Measurements from ENCODE around the gene IRAK1. TPM values are rescaled to one million over a fixed set of nuclear protein-coding genes. Genes with fewer than 3 reads are reported as not detected.

IRAK1 gene
- total RNA-seq, 1 experiment from 2014 or later = 432 TPM

DNA sequence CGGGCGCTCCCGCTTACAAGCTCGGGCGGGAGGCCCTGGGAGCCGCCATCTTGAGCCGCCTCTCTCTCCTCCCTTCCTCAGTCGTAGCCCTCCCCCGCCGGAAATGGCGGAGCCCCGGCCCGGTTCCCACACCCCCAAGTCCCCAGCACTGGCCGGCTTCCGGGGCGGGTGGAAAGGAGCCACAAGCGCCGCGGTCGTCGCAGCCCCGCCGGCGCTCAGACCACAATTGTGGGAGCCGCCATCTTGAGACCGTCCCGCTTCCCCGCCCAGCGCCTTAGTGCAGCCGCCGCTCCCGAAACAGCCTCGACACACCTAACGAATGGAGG is 48.6 kb downstream of the IRAK1 start:
- Histone ChIP-seq H3K4me1 (ENCODE audit: control insufficient read depth, insufficient read depth, low read length) (peaks cover 39% of the 10 kb centered on the region), H3K27ac (ENCODE audit: low read length) (peak overlapping the region; percentile 99), H3K9me3 (ENCODE audit: control insufficient read depth, insufficient read depth, low read depth, low read length) (no peaks in the 10 kb centered on the region), H3K27me3 (ENCODE audit: control insufficient read depth, insufficient read depth, low read length) (no peaks in the 10 kb centered on the region), H3K4me3 (ENCODE audit: low read depth in 2 of 2, low read length in 2 of 2) (peak overlapping the region; percentile 95 to 98), H3K36me3 (ENCODE audit: control insufficient read depth, insufficient read depth, low read length) (no peaks in the 10 kb centered on the region; the same call in 1 of the 2 replicates)
- no TSS peak for BruUV-seq (replicated peaks)
- TF ChIP-seq POLR2AphosphoS5 (IDR thresholded peaks at IDR 0.05; ENCODE audit: low read depth, low read length) (peak; percentile 49; the same call in 1 of the 2 replicates), SIN3A (IDR thresholded peaks at IDR 0.05; ENCODE audit: borderline replicate concordance, insufficient read depth, low read depth, low read length) (no peak), TCF7L2 (IDR thresholded peaks at IDR 0.05; ENCODE audit: low read depth, low read length) (peak; percentile 47; the same call in 1 of the 2 replicates)
- TF ChIP-seq, protein P1, sequence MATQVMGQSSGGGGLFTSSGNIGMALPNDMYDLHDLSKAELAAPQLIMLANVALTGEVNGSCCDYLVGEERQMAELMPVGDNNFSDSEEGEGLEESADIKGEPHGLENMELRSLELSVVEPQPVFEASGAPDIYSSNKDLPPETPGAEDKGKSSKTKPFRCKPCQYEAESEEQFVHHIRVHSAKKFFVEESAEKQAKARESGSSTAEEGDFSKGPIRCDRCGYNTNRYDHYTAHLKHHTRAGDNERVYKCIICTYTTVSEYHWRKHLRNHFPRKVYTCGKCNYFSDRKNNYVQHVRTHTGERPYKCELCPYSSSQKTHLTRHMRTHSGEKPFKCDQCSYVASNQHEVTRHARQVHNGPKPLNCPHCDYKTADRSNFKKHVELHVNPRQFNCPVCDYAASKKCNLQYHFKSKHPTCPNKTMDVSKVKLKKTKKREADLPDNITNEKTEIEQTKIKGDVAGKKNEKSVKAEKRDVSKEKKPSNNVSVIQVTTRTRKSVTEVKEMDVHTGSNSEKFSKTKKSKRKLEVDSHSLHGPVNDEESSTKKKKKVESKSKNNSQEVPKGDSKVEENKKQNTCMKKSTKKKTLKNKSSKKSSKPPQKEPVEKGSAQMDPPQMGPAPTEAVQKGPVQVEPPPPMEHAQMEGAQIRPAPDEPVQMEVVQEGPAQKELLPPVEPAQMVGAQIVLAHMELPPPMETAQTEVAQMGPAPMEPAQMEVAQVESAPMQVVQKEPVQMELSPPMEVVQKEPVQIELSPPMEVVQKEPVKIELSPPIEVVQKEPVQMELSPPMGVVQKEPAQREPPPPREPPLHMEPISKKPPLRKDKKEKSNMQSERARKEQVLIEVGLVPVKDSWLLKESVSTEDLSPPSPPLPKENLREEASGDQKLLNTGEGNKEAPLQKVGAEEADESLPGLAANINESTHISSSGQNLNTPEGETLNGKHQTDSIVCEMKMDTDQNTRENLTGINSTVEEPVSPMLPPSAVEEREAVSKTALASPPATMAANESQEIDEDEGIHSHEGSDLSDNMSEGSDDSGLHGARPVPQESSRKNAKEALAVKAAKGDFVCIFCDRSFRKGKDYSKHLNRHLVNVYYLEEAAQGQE (IDR thresholded peaks at IDR 0.05; ENCODE audit: insufficient read depth in 1 of 2, low read depth in 2 of 2, low read length in 1 of 2) = no peak
- TF ChIP-seq, protein P2, sequence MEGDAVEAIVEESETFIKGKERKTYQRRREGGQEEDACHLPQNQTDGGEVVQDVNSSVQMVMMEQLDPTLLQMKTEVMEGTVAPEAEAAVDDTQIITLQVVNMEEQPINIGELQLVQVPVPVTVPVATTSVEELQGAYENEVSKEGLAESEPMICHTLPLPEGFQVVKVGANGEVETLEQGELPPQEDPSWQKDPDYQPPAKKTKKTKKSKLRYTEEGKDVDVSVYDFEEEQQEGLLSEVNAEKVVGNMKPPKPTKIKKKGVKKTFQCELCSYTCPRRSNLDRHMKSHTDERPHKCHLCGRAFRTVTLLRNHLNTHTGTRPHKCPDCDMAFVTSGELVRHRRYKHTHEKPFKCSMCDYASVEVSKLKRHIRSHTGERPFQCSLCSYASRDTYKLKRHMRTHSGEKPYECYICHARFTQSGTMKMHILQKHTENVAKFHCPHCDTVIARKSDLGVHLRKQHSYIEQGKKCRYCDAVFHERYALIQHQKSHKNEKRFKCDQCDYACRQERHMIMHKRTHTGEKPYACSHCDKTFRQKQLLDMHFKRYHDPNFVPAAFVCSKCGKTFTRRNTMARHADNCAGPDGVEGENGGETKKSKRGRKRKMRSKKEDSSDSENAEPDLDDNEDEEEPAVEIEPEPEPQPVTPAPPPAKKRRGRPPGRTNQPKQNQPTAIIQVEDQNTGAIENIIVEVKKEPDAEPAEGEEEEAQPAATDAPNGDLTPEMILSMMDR (IDR thresholded peaks at IDR 0.05) = no peak
- intact Hi-C loops (cut with micrococcal nuclease; ENCODE audit: unreplicated experiment) (no loop called here), in situ Hi-C loops (cut with HindIII; ENCODE audit: low pct_unique_long_range_greater_than_20kb, low sequenced_read_pairs) (no loop called here)
- POLR2A ChIA-PET = interaction anchor here (0.9 kb wide), 1 partner anchor 127 kb away, joined by 3 read pairs; the partner anchor contains the start of gene MECP2
- CTCF ChIA-PET = interaction anchor here (0.7 kb wide), 1 partner anchor 481 kb away, joined by 3 read pairs; no protein-coding TSS in a partner anchor
- peak; percentile 74 for ATAC-seq
- DNase-seq (ENCODE audit: low read depth, low spot score) = no peak

DNA sequence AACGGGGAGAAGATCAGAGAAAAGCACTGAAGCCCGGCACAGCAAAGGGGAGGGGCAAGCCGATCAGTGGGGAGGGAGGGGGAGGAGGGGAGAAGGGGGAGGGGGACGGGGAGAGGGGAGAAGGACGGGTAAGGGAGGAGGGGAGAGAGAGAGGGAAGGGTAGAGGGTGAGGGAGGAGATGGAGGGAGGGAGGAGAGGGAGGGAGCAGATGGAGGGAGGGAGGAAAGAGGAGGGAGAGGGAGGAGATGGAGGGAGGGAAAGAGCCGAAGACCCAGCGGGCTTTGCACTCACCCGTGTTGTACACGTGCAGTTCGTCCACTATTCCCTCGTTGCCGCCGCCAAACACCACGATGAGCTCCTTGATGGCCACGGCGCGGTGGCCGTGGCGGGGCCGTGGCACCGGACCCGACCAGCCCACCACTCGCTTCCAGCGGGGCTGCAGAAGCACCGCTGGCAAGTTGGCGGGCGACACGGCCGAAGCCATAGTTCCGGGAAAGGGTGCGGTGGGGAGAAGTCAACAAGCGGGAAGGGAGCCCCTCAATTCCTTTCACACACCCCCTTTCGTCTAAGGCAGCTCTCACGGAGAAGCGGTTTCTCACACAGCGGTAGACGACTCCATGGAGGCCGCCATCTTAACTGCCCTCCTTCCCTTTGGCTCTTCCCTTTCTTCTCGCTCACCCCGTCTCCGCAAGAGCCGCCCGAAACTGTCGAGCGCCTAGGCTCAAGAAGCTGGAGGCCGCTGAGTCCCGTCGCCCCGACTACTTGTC is 49.2 kb downstream of the IRAK1 start:
- TF ChIP-seq TCF7L2 (IDR thresholded peaks at IDR 0.05; ENCODE audit: low read depth, low read length) (peak; percentile 34), SIN3A (IDR thresholded peaks at IDR 0.05; ENCODE audit: borderline replicate concordance, insufficient read depth, low read depth, low read length) (0 out of 2 replicates have a peak, but pooled peaks have one; percentile 68), POLR2AphosphoS5 (IDR thresholded peaks at IDR 0.05; ENCODE audit: low read depth, low read length) (peak; percentile 51)
- TF ChIP-seq, protein P1 (IDR thresholded peaks at IDR 0.05; ENCODE audit: insufficient read depth in 1 of 2, low read depth in 2 of 2, low read length in 1 of 2) = no peak
- TF ChIP-seq, protein P2 (IDR thresholded peaks at IDR 0.05) = no peak
- TSS peak; percentile 76 for BruUV-seq (replicated peaks)
- Histone ChIP-seq H3K36me3 (ENCODE audit: control insufficient read depth, insufficient read depth, low read length) (no peaks in the 10 kb centered on the region; the same call in 1 of the 2 replicates), H3K27ac (ENCODE audit: low read length) (peak overlapping the region; percentile 99), H3K9me3 (ENCODE audit: control insufficient read depth, insufficient read depth, low read depth, low read length) (no peaks in the 10 kb centered on the region), H3K4me1 (ENCODE audit: control insufficient read depth, insufficient read depth, low read length) (peaks cover 39% of the 10 kb centered on the region), H3K27me3 (ENCODE audit: control insufficient read depth, insufficient read depth, low read length) (no peaks in the 10 kb centered on the region), H3K4me3 (ENCODE audit: low read depth in 2 of 2, low read length in 2 of 2) (peak overlapping the region; percentile 95 to 98)
- DNase-seq (ENCODE audit: low read depth, low spot score) = no peak
- in situ Hi-C loops (cut with HindIII; ENCODE audit: low pct_unique_long_range_greater_than_20kb, low sequenced_read_pairs) (no loop called here), intact Hi-C loops (cut with micrococcal nuclease; ENCODE audit: unreplicated experiment) (no loop called here)
- CTCF ChIA-PET = interaction anchor here (0.7 kb wide), 2 partner anchors 48 to 480 kb away, joined by 3 read pairs; no protein-coding TSS in a partner anchor
- ATAC-seq = peak; percentile 23
- POLR2A ChIA-PET = interaction anchor here (0.6 to 0.7 kb wide), 4 partner anchors 21 to 440 kb away, joined by 3 to 5 read pairs (median 4); no protein-coding TSS in a partner anchor

Data from Panc1 (cell line).